ENCODE measurements around the gene OSBPL2. TPM values are rescaled to one million over a fixed set of nuclear protein-coding genes. Genes with fewer than 3 reads are reported as not detected.

OSBPL2 gene
- total and polyA plus RNA-seq, 7 experiments from 2014 or later = 14.6 to 80.8 (median 58.3) TPM

- H3K27me3 ChIP-seq (ENCODE audit: control insufficient read depth in 2 of 2, insufficient read depth in 2 of 2, low read length in 2 of 2) = no peaks in the 10 kb centered on the region
- H3K27ac ChIP-seq (ENCODE audit: low read depth, low read length) = no peak overlapping the region
- no peaks in the 10 kb centered on the region for H3K9me3 ChIP-seq (ENCODE audit: control insufficient read depth in 2 of 3, low read length in 3 of 3)
- H3K4me1 ChIP-seq (ENCODE audit: control insufficient read depth in 2 of 2, insufficient read depth in 2 of 2, low read length in 2 of 2) = no peaks in the 10 kb centered on the region
- intact Hi-C loops (cut with micrococcal nuclease) = no loop called here
- ATAC-seq (no peak), DNase-seq (peak in 1 of 9 donors; percentile 3)
- Mint-ChIP-seq H3K27ac (no peak overlapping the region), H3K4me1 (no peaks in the 10 kb centered on the region), H3K4me3 (no peak overlapping the region), H3K27me3 (peaks cover 0 to 12% (median 4%) of the 10 kb centered on the region in 5 donors), H3K36me3 (no peaks in the 10 kb centered on the region), H3K9me3 (peaks cover 0 to 2% (median 0%) of the 10 kb centered on the region in 11 donors)
- no peak overlapping the region for H3K4me3 ChIP-seq (ENCODE audit: low read length)
- ChIA-PET CTCF (interaction anchor here (0.6 kb wide), 1 partner anchor 872 kb away, joined by 3 read pairs; no protein-coding TSS in a partner anchor), POLR2A (no interaction called here)
- no peaks in the 10 kb centered on the region for H3K36me3 ChIP-seq (ENCODE audit: control insufficient read depth in 2 of 3, insufficient read depth in 3 of 3, low read length in 3 of 3)
These were observed 7.0 kb upstream of the OSBPL2 start for GRCh38 chr20:62231292-62231691.

GRCh38 chr20:62232194-62232593, 6.1 kb upstream of the OSBPL2 start:
- Histone ChIP-seq H3K4me3 (ENCODE audit: low read length) (no peak overlapping the region), H3K27me3 (ENCODE audit: control insufficient read depth in 2 of 2, insufficient read depth in 2 of 2, low read length in 2 of 2) (no peaks in the 10 kb centered on the region), H3K9me3 (ENCODE audit: control insufficient read depth in 2 of 3, low read length in 3 of 3) (no peaks in the 10 kb centered on the region), H3K36me3 (ENCODE audit: control insufficient read depth in 2 of 3, insufficient read depth in 3 of 3, low read length in 3 of 3) (no peaks in the 10 kb centered on the region), H3K27ac (ENCODE audit: low read depth, low read length) (no peak overlapping the region), H3K4me1 (ENCODE audit: control insufficient read depth in 2 of 2, insufficient read depth in 2 of 2, low read length in 2 of 2) (peaks cover 0 to 1% of the 10 kb centered on the region in 2 donors)
- Mint-ChIP-seq H3K27ac (no peak overlapping the region), H3K4me3 (no peak overlapping the region), H3K36me3 (no peaks in the 10 kb centered on the region), H3K4me1 (no peaks in the 10 kb centered on the region), H3K27me3 (peaks cover 0 to 5% (median 4%) of the 10 kb centered on the region in 5 donors), H3K9me3 (peaks cover 0 to 2% (median 0%) of the 10 kb centered on the region in 11 donors)
- intact Hi-C loops (cut with micrococcal nuclease) = no loop called here
- POLR2A ChIA-PET = no interaction called here
- CTCF ChIA-PET = no interaction called here
- DNase-seq (no peak), ATAC-seq (no peak)

GRCh38 chr20:62232770-62233645, 5.3 kb upstream of the OSBPL2 start:
- no peak overlapping the region for H3K4me3 ChIP-seq (ENCODE audit: low read length)
- H3K4me1 Mint-ChIP-seq = peaks cover 5 to 6% (median 6%) of the 10 kb centered on the region in 7 donors
- DNase-seq (no peak), ATAC-seq (no peak)
- H3K4me1 ChIP-seq (ENCODE audit: control insufficient read depth in 2 of 2, insufficient read depth in 2 of 2, low read length in 2 of 2) = peaks cover 5 to 9% of the 10 kb centered on the region in 2 donors
- CTCF ChIA-PET = interaction anchor here (0.6 kb wide), 1 partner anchor 19 kb away, joined by 3 read pairs; no protein-coding TSS in a partner anchor
- H3K36me3 ChIP-seq (ENCODE audit: control insufficient read depth in 2 of 3, insufficient read depth in 3 of 3, low read length in 3 of 3) = no peaks in the 10 kb centered on the region
- no peak overlapping the region for H3K27ac ChIP-seq (ENCODE audit: low read depth, low read length)
- H3K36me3 Mint-ChIP-seq = no peaks in the 10 kb centered on the region
- peaks cover 0 to 2% (median 0%) of the 10 kb centered on the region in 11 donors for H3K9me3 Mint-ChIP-seq
- H3K4me3 Mint-ChIP-seq = no peak overlapping the region
- H3K27me3 ChIP-seq (ENCODE audit: control insufficient read depth in 2 of 2, insufficient read depth in 2 of 2, low read length in 2 of 2) = no peaks in the 10 kb centered on the region
- intact Hi-C loops (cut with micrococcal nuclease) = no loop called here
- no peaks in the 10 kb centered on the region for H3K9me3 ChIP-seq (ENCODE audit: control insufficient read depth in 2 of 3, low read length in 3 of 3)
- peaks cover 0 to 5% (median 4%) of the 10 kb centered on the region in 5 donors for H3K27me3 Mint-ChIP-seq
- POLR2A ChIA-PET = no interaction called here
- H3K27ac Mint-ChIP-seq = no peak overlapping the region

- Mint-ChIP-seq H3K27ac (no peak overlapping the region), H3K4me1 (peaks cover 7 to 8% (median 7%) of the 10 kb centered on the region in 7 donors), H3K36me3 (no peaks in the 10 kb centered on the region), H3K4me3 (no peak overlapping the region), H3K9me3 (peaks cover 0 to 2% (median 0%) of the 10 kb centered on the region in 11 donors), H3K27me3 (peaks cover 0 to 5% (median 4%) of the 10 kb centered on the region in 5 donors)
- intact Hi-C loops (cut with micrococcal nuclease) = no loop called here
- Histone ChIP-seq H3K27me3 (ENCODE audit: control insufficient read depth in 2 of 2, insufficient read depth in 2 of 2, low read length in 2 of 2) (no peaks in the 10 kb centered on the region), H3K4me1 (ENCODE audit: control insufficient read depth in 2 of 2, insufficient read depth in 2 of 2, low read length in 2 of 2) (peaks cover 5 to 9% of the 10 kb centered on the region in 2 donors), H3K4me3 (ENCODE audit: low read length) (no peak overlapping the region), H3K27ac (ENCODE audit: low read depth, low read length) (no peak overlapping the region), H3K36me3 (ENCODE audit: control insufficient read depth in 2 of 3, insufficient read depth in 3 of 3, low read length in 3 of 3) (no peaks in the 10 kb centered on the region), H3K9me3 (ENCODE audit: control insufficient read depth in 2 of 3, low read length in 3 of 3) (no peaks in the 10 kb centered on the region)
- ChIA-PET CTCF (interaction anchor here (0.6 kb wide), 1 partner anchor 20 kb away, joined by 3 read pairs; no protein-coding TSS in a partner anchor), POLR2A (no interaction called here)
- DNase-seq (no peak), ATAC-seq (no peak)
These were observed 4.6 kb upstream of the OSBPL2 start for GRCh38 chr20:62233684-62234083.

GRCh38 chr20:62234339-62234738, 4.0 kb upstream of the OSBPL2 start:
- peaks cover 0 to 5% (median 4%) of the 10 kb centered on the region in 5 donors for H3K27me3 Mint-ChIP-seq

DNA sequence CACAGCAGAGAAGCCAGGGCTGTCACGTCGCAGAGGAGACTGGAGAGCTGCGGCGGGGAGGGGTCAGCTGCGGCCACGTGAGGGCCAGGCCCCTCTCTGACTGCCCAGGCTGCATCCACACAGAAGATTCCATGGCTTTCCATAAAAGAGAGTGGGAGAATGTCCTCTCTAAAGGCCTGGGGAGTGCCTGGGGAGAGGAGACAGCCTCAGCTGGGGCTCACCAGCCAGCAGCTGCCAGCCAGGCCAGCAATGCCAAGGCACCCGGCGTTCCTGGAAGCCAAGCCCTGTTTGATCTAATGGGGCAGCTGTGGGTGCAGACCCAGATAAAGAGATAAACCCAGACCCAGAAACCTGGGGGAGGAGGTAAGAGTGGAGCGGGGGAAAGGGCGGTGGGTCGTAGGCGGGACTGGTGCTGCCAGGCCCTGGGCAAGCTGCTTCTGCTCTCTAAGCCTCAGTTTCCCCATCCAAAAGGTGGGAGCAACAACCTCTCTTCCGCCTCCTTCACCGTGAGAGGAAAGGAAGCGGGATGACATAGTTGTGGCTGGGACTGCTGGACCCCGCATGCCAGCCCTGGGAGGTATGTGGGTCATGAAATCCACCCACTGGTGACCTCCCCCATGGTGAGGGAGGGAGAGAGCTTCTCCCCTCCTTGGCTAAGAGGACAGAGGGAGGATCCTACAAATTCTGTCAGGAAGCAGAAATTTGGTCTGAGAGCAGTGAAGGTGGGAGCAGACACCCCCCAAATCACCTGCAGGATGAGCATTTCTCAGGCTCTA, 3.1 kb upstream of the OSBPL2 start:
- intact Hi-C loops (cut with micrococcal nuclease) = loop anchor here (5.0 kb wide), 3 partner anchors 147 to 867 kb away; partner anchors contain the start of gene SLCO4A1 (in 1 of the 2)
- Mint-ChIP-seq H3K4me3 (no peak overlapping the region), H3K4me1 (peaks cover 12 to 20% (median 17%) of the 10 kb centered on the region in 7 donors), H3K36me3 (peaks cover 0 to 2% (median 0%) of the 10 kb centered on the region in 5 donors), H3K27ac (no peak overlapping the region), H3K27me3 (peaks cover 0 to 5% (median 4%) of the 10 kb centered on the region in 5 donors), H3K9me3 (peaks cover 0 to 2% (median 0%) of the 10 kb centered on the region in 11 donors)
- Histone ChIP-seq H3K27ac (ENCODE audit: low read depth, low read length) (no peak overlapping the region), H3K9me3 (ENCODE audit: control insufficient read depth in 2 of 3, low read length in 3 of 3) (no peaks in the 10 kb centered on the region), H3K4me3 (ENCODE audit: low read length) (no peak overlapping the region), H3K27me3 (ENCODE audit: control insufficient read depth in 2 of 2, insufficient read depth in 2 of 2, low read length in 2 of 2) (no peaks in the 10 kb centered on the region), H3K36me3 (ENCODE audit: control insufficient read depth in 2 of 3, insufficient read depth in 3 of 3, low read length in 3 of 3) (no peaks in the 10 kb centered on the region), H3K4me1 (ENCODE audit: control insufficient read depth in 2 of 2, insufficient read depth in 2 of 2, low read length in 2 of 2) (peaks cover 10 to 20% of the 10 kb centered on the region in 2 donors)
- no peak for ATAC-seq
- ChIA-PET CTCF (no interaction called here), POLR2A (interaction anchor here (0.6 kb wide), 1 partner anchor 68 kb away, joined by 3 read pairs; no protein-coding TSS in a partner anchor)
- DNase-seq = no peak

More at GRCh38 chr20:62234339-62234738, 4.0 kb upstream of the OSBPL2 start:
- Histone ChIP-seq H3K4me1 (ENCODE audit: control insufficient read depth in 2 of 2, insufficient read depth in 2 of 2, low read length in 2 of 2) (peaks cover 7 to 12% of the 10 kb centered on the region in 2 donors), H3K27ac (ENCODE audit: low read depth, low read length) (no peak overlapping the region), H3K4me3 (ENCODE audit: low read length) (no peak overlapping the region), H3K36me3 (ENCODE audit: control insufficient read depth in 2 of 3, insufficient read depth in 3 of 3, low read length in 3 of 3) (no peaks in the 10 kb centered on the region), H3K9me3 (ENCODE audit: control insufficient read depth in 2 of 3, low read length in 3 of 3) (no peaks in the 10 kb centered on the region), H3K27me3 (ENCODE audit: control insufficient read depth in 2 of 2, insufficient read depth in 2 of 2, low read length in 2 of 2) (no peaks in the 10 kb centered on the region)
- CTCF ChIA-PET = no interaction called here
- Mint-ChIP-seq H3K4me1 (peaks cover 7 to 11% (median 10%) of the 10 kb centered on the region in 7 donors), H3K4me3 (no peak overlapping the region), H3K9me3 (peaks cover 0 to 2% (median 0%) of the 10 kb centered on the region in 11 donors), H3K36me3 (no peaks in the 10 kb centered on the region), H3K27ac (no peak overlapping the region)
- no peak for DNase-seq
- ATAC-seq = no peak
- intact Hi-C loops (cut with micrococcal nuclease) = no loop called here
- POLR2A ChIA-PET = no interaction called here
